ENCODE data around the gene FLAD1.

Gene FLAD1

GRCh38 chr1:154992721-154993571 lies 9.8 kb downstream of the FLAD1 start:
- DNase-seq, result peak; percentile 21

- peak; percentile 16 for DNase-seq
These were observed 10.6 kb downstream of the FLAD1 start, which contains the start of gene LENEP for GRCh38 chr1:154993572-154994268. TSS of gene LENEP (plus strand) at chr1:154993586. CDS start at chr1:154993608, 22 bp downstream.

DNA sequence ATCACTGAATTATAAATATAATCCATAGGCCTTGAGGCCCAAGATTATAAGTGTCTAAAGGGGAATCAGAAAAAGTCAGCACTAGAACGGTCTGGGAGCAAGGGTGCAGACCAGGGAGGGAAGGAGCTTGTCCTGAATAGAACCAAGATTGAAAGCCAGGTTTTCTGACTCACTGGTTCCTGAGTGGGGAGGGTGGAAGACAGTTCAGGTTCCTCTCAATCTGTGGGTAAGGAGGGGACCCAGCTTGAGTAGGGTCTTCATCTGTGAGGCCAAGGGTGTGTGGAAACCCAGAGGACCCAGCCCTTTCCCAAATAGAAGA lies 11.1 kb downstream of the FLAD1 start:
- no peak for DNase-seq

DNA sequence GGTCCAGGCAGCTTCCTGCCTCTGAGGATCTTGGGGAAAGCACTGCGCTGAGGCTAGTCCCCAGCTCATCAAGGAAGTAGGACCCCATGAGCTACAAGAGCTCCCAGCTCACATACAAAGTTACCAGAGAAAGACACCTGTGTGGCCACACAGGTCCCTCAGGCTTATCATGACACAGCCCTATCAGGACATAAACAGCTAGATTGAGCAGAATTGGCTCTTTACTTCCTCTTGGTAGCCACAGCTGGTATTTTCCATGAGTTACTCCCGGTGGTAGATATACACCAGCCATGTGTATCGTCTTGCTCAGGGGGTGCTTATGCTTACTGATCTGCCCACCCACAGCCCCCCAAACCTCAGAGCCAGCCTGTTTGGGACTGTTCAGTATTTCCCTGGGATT lies 11.4 kb downstream of the FLAD1 start:
- no peak for DNase-seq

GRCh38 chr1:154995301-154995983 lies 12.3 kb downstream of the FLAD1 start:
- DNase-seq, result peak; percentile 59

DNA sequence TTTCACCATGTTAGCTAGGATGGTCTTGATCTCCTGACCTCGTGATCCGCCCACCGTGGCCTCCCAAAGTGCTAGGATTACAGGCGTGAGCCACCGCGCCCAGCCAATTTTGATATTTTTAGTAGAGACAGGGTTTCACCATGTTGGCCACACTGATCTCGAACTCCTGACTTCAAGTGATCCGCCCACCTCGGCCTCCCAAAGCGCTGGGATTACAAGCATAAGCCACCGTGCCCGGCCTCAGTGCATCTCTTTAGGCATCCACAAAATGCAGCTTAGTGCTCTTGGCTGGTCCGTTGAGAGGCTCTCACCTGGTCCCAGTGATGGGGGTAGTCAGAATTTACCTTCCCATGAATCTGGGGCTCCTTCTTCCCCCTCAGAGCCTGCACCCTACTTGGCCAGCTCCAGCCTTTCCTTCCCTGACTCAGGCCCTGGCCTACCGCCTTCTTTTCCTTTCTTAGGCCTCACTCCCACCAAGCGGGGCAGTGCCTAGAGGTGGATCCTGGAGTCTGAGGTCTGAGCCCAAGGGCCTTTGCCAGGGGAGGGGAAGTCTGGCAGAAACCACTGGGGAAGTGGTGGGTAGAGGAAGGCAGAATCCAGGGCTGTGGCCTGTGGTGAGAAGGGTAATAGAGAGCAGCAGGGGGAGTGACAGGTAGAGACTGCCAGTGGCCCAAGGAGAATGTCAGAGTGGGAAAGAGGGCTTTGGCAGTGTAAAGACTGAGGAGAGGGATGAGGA lies 14.0 kb downstream of the FLAD1 start:
- DNase-seq, result peak; percentile 18

DNA sequence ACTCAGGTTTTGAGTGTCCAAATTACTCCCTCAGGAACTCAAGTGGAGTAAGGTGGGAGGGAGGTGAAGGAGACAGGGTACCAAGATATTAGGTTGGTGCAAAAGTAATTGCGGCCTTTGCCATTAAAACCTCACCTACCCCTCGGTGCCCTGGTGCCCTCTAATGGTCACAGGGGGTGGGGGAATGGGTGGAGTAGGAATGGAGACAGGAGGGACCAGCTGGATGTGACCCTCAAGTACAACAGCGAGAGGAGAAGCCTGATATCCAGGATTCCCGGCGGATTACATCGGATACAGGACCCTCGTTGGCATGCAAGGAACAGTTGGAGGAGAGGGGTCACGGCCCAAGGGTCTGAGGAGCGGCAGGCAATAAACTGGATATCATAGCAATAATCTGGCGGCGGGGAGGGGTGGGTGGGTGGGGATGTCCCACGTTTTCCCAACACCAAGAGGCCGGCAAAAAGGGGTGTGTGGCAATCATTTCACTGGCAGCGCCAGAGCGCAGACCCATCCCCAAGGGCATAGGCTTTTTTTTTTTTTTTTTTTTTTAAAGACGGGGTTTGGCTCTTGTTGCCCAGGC lies 15.1 kb downstream of the FLAD1 start:
- DNase-seq, result peak; percentile 16

DNA sequence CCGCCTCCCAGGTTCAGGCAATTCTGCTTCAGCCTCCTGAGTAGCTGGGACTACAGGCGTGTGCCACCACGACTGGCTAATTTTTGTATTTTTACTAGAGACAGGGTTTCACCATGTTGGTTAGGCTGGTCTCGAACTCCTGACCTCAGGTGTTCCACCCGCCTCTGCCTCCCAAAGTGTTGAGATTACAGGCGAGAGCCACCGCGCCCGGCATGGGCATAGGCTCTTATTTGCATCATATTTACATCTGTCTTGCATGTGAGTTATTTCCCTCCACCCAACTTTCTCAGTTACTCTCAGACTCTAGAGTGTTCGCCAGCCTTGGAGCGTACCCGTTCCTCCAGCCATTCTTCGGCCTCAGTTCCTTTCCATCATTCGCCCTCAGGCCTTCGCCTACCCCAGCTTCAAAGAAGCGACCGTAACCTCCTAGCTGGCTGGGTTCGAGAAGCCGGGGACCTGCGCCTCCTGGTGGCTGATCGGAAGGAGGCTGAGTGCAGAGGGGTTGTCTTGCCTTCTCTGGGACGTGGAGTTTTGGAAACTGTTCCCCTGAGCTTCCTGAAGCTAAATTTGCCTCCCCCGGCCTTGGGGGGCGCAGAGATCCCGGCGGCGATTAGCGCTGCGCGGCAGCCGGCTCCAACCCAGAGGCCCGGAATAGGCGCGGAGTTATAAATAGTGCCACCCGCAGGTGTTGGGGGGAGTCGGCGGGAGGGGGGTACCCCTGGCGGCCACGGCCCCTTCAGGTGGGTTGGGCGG lies 15.8 kb downstream of the FLAD1 start:
- DNase-seq, result peak; percentile 84

DNA sequence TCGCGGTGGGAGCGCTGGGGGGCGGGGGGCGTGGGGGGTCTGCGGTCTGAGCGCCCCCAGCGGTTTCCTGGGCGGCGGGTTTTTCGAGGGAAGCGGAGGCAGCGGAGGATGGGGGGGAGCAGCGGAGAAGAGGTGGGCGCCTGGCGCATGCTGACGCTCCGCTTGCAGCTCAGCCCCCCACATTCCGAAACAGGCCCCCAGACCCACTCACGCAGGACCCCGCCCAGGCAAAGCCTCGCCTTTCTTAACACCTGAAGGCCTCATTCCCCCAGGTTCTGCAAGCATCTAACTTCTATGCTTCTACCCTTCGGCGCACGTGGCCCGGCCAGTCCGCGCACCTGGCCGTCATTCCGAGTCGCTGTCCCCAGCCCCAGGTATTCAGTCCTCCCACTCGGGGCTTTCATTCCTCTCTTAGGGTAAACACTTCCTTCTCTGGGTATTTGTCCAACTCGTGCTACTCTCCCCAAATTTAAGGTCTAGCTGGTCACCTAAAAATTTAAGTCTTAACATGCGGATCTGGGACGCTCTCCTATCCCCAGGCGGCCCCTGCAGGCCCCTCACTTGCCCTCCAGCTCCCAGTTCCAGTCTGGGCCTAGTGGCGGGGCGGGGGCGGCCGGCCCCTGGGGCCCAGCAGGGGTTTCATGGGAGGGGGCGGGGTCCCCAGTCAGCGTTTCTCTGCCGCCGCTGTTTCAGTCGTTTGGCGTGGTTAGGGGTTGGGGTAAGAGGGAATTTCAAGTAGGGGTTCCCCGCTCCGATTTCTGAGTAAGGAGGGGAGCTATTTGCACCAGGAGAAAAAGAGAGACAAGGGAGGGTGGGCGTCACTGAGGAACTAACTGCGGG lies 16.6 kb downstream of the FLAD1 start:
- DNase-seq, result peak; percentile 55

DNA sequence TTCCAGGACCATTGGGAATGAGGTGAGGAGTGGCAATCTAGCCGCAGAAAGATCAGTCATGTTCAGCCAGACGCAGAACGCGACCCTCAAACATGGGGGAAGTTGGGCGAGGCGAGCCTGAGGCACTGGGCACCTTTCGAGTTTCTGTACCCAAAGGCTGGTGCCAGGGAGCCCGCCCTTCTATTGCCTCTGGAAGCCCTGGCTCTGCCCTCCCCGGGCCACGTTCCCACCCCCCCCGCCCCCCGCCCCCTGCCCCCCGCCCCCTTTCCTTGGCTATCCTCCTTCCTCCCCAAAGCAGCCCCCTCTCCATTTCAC lies 17.2 kb downstream of the FLAD1 start:
- no peak for DNase-seq

DNA sequence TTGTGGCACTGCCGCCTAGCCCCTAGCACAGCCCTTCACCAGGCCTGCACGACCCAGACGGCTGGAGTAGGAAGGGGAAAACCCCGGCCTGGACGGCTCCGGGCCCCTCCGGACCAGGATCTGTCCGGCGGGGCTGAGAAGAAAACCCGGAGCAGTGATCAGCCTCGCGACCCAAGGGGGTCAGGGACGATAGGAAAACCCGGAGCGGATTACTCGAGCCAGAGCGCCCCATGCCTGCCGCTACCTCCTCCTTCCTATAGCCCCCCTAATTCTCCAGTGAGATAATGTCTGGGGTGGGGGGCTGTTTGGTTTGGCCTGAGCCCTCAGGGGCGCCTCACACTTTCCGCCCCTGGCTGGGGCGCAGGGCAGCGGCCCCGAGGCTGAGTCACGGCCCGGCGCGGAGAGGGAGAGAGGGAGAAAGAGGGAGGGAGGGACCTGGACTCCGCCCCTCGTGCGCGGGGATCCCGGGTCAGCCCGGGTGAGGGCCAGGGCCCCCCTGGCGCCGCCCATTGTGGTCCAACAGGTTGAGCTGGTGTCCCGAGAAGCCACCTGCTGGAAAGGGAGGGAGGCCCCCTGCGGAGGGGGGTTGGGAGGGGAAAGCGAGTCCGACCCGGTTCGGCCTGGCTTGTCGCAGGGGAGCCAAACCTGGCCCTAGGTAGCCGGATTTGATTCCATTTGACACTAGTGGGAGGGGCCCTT lies 17.7 kb downstream of the FLAD1 start:
- peak; percentile 93 for DNase-seq

GRCh38 chr1:155001425-155001674 lies 18.2 kb downstream of the FLAD1 start:
- DNase-seq, result no peak

- DNase-seq, result peak; percentile 100
These were observed 18.7 kb downstream of the FLAD1 start for GRCh38 chr1:155001675-155002463.

DNA sequence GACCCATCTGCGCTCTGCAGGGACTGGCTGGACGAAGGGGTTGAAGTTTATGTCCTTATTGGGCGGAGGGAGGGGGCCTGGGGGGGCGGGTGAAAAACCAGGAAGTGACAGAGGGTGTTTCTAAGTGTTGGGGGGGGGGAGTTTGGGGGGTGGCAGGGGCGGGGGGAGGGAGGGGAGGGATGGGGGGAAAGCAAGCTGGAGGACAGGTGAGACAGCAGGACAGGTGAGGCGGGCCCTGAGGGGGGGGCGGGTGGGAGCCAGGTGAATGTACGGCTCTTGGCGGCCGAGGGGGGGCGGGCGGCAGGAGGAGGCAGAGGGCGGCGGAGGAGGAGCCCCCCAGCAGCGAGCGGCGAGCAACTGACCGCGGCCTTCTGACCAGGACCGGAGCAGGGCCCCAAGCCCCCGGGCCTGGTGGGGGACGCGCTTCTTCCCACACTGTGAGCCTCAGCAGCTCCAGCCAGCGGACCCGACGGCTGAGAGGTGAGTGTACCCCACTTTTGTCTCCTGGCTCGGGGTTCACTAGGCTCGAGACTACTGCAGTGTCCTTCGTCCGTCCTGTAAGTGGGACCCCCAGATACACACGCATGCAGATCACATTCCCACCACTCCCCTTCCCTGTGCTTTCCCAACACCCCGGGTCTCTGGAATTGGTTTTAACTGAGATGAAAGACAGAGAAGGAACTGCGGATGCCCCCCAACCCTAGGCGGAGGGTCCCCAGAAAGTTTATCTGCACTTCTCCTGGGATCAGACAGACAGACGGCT lies 19.5 kb downstream of the FLAD1 start, which contains the start of gene ZBTB7B:
Gene ZBTB7B, plus strand, starts transcription at position 339 of the 763 bp plus-strand sequence. CDS start 11,859 bp downstream, outside the sequence.
- DNase-seq, result no peak

- DNase-seq, result peak; percentile 65
These were observed 20.2 kb downstream of the FLAD1 start for GRCh38 chr1:155003227-155003765.

DNA sequence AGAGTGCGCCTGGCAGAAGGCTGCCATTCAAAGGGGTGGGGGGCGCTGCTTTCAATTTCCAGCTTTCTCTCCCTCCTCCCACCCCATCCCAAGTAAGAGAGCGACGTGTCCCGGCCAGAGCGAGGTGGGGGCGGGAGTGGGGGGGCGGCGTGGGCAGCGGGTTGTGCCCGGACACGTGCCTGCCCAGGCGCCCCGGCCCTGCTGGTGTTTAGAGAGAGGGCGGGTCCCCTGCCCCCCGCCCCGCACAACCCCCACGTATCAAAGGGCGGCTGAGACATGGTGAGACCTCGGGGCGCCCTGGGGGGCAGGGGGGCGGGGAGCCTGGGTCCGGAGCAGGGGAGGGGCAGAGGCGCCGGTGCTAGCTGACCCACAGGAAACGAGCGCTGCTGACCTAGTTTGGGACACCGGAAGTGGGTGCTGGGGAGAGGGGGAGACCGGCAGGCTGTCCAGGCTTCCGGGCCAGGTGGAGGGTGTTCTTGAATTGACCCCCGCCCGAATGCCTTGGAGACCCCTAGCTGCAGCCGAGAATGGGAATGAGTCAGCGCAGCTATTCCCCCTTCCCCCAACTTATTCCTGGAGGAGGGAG lies 20.7 kb downstream of the FLAD1 start:
- DNase-seq, result peak; percentile 69

DNA sequence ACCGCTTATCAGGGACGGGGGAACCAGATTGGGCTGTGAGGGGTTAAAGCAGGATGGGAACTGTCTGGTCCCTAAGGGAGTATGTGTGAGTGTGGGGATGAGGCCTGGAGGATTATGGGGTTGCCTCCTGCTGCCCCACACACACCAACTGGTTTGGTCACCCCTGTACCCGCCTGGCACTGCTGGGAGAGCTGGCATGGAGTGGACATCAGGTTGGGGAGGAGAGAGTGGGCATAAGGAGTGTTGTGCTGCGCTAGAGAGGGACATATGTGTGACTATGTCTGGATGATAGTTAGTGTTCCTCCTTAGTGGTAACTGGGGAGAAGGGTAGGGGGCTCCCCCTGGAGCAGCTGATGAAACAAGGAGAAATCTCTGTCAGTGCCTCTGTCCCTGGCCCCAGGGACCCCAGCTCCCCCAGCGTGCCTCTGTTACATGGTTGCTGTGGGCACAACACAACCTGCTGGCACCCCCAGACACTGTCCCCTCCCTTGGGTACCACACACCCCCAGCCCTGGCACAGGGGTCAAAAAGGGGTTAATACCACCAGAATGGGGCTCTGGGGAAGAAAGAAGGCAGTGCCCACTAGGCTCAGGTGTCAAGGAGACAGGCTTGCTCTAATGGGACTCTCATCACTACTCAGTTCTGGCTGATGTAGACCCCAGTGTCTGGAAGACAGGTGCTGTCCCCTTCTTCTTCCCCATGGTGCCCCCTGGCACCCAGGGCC lies 21.4 kb downstream of the FLAD1 start:
- DNase-seq, result no peak
